HCT116 (cell line): ENCODE data around the gene DCHS2. TPM values are rescaled to one million over a fixed set of nuclear protein-coding genes. Genes with fewer than 3 reads are reported as not detected.

Experiments
- ATAC-seq: fragments of 200-7000 bp; cut with Tn5 transposase; 2 replicates; pipeline ENCODE4 v1.9.1; 2020; ENCODE audit warnings: mild to moderate bottlenecking, moderate library complexity
- BruUV-seq: library from RNA; stranded (reverse); fragments of 400-500 nt; replicated peaks from 2 replicates; lab custom pipeline; 2021; lab: Mats Ljungman, UMichigan
- CTCF ChIA-PET: fragments of 300-600 bp; sonication (Branson Sonifier 250); formaldehyde crosslinking; loops from one replicate; lab custom pipeline; 2021; ENCODE audit warnings: antibody characterized with exemption; lab: Charles Lee
- POLR2A ChIA-PET: fragments of 300-600, 350-600 bp; sonication (Branson Sonifier 250); formaldehyde crosslinking; loops from one replicate; lab custom pipeline; 2021; ENCODE audit warnings: antibody characterized with exemption; lab: Charles Lee
- RAD21 ChIA-PET, 2 experiments: fragments of 300-600 bp; sonication (Branson Sonifier 250); formaldehyde crosslinking; loops; one replicate each; lab custom pipeline; 2023; ENCODE audit warnings: low total read pairs in 2 of 2; ENCODE audit not compliant: uncharacterized antibody in 2 of 2, unreplicated experiment in 2 of 2, low non-redundant PET in 1 of 2; lab: Charles Lee
- DNase-seq: peaks from one replicate; pipeline ENCODE4 v3.0.0-alpha.2; 2010; ENCODE audit warnings: low read depth, low spot score
- H2AFZ ChIP-seq: fragments of 200-600 bp; shearing (Covaris generic), sonication (generic); 2 replicates; pipeline ENCODE4 v1.6.1; 2017; ENCODE audit warnings: low read depth, mixed run types, mixed read lengths, antibody characterized with exemption, low read length; ENCODE audit not compliant: poor library complexity, severe bottlenecking
- H3K27ac ChIP-seq: 2 replicates; pipeline ENCODE4 v1.5.1; 2012; ENCODE audit warnings: low read depth, low read length
- H3K27me3 ChIP-seq: fragments of 200-600 bp; sonication (generic); 2 replicates; pipeline ENCODE4 v1.6.1; 2016; ENCODE audit warnings: mixed run types, low read length, mixed read lengths; ENCODE audit not compliant: insufficient read depth
- H3K36me3 ChIP-seq, 2 experiments: fragments of 200-500 bp in 1 of 2; fragments of 200-600 bp in 1 of 2; sonication (Bioruptor generic) in 1 of 2; sonication (generic) in 1 of 2; 2 replicates each; pipeline versions ENCODE4 v1.5.1 to v1.6.1; 2014 to 2016; ENCODE audit warnings: low read length in 2 of 2, inconsistent platforms in 1 of 2, mixed read lengths in 1 of 2, mixed run types in 1 of 2; ENCODE audit not compliant: insufficient read depth in 2 of 2, control insufficient read depth in 1 of 2
- H3K4me1 ChIP-seq, 2 experiments: fragments of 200-600 bp in 1 of 2; sonication (generic) in 1 of 2; 2 replicates each; pipeline versions ENCODE4 v1.5.1 to v1.6.1; 2012 to 2017; ENCODE audit warnings: low read length in 2 of 2, inconsistent platforms in 1 of 2, mild to moderate bottlenecking in 1 of 2, mixed read lengths in 1 of 2, mixed run types in 1 of 2, moderate library complexity in 1 of 2; ENCODE audit not compliant: insufficient read depth in 2 of 2, control insufficient read depth in 1 of 2
- H3K4me2 ChIP-seq: fragments of 200-600 bp; sonication (generic); 2 replicates; pipeline ENCODE4 v1.6.1; 2017; ENCODE audit warnings: mixed run types, low read length, mixed read lengths
- H3K4me3 ChIP-seq, 2 experiments: fragments of 200-600 bp in 1 of 2; sonication (generic) in 1 of 2; replicated peaks in 1 of 2; 2 replicates each; pipeline ENCODE4 v1.5.1; 2011 to 2016; ENCODE audit warnings: low read length in 2 of 2, control low read depth in 1 of 2, low read depth in 1 of 2, mild to moderate bottlenecking in 1 of 2, mixed read lengths in 1 of 2, mixed run types in 1 of 2
- H3K79me2 ChIP-seq: fragments of 200-600 bp; sonication (generic); 2 replicates; pipeline ENCODE4 v1.6.1; 2017; ENCODE audit warnings: mild to moderate bottlenecking, mixed run types, low read length, moderate library complexity, mixed read lengths; ENCODE audit not compliant: insufficient read depth
- H3K9ac ChIP-seq: fragments of 200-600 bp; sonication (generic); 2 replicates; pipeline ENCODE4 v1.6.1; 2016; ENCODE audit warnings: low read length, mixed read lengths
- H3K9me2 ChIP-seq: fragments of 200-600 bp; sonication (generic), shearing (Covaris generic); 2 replicates; pipeline ENCODE4 v1.6.1; 2017; ENCODE audit warnings: mixed run types, mild to moderate bottlenecking, moderate library complexity; ENCODE audit not compliant: insufficient read depth
- H3K9me3 ChIP-seq, 2 experiments: fragments of 200-500 bp in 1 of 2; fragments of 200-600 bp in 1 of 2; sonication (Bioruptor generic) in 1 of 2; sonication (generic) in 1 of 2; 2 replicates each; pipeline ENCODE4 v1.6.1; 2014 to 2017; ENCODE audit warnings: low read length in 2 of 2, mixed read lengths in 2 of 2, inconsistent platforms in 1 of 2, low read depth in 1 of 2, mild to moderate bottlenecking in 1 of 2, mixed run types in 1 of 2, moderate library complexity in 1 of 2; ENCODE audit not compliant: control insufficient read depth in 1 of 2, insufficient read depth in 1 of 2
- H4K20me1 ChIP-seq: fragments of 200-600 bp; sonication (generic), shearing (Covaris generic); 2 replicates; pipeline ENCODE4 v1.6.1; 2017; ENCODE audit warnings: mixed run types, mild to moderate bottlenecking, moderate library complexity; ENCODE audit not compliant: insufficient read depth
- ATF3 ChIP-seq: IDR thresholded peaks from 2 replicates; pipeline ENCODE4 v1.6.1; 2012
- CEBPB ChIP-seq: IDR thresholded peaks from 2 replicates; pipeline ENCODE4 v1.6.1; 2012; ENCODE audit warnings: low read depth
- EGR1 ChIP-seq: IDR thresholded peaks from 2 replicates; pipeline ENCODE4 v1.6.1; 2012; ENCODE audit warnings: low read depth
- EZH2phosphoT487 ChIP-seq: fragments of 200-600 bp; IDR thresholded peaks from 2 replicates; pipeline ENCODE4 v1.6.1; 2018; ENCODE audit warnings: antibody characterized with exemption, borderline replicate concordance
- RAD21 ChIP-seq: IDR thresholded peaks from 2 replicates; pipeline ENCODE4 v1.6.1; 2012; ENCODE audit warnings: low read depth, mild to moderate bottlenecking
- SIN3A ChIP-seq: IDR thresholded peaks from 2 replicates; pipeline ENCODE4 v1.6.1; 2012; ENCODE audit warnings: low read depth
- SRF ChIP-seq: IDR thresholded peaks from 2 replicates; pipeline ENCODE4 v1.6.1; 2012; ENCODE audit warnings: low read depth
- ZBTB33 ChIP-seq: IDR thresholded peaks from 2 replicates; pipeline ENCODE4 v1.6.1; 2011; ENCODE audit warnings: mild to moderate bottlenecking, low read length, moderate library complexity; ENCODE audit not compliant: insufficient replicate concordance; ENCODE audit errors: extremely low read depth
- ZNF274 ChIP-seq: fragments of 200-500 bp; sonication (Bioruptor generic); IDR thresholded peaks from 2 replicates; pipeline ENCODE4 v1.6.1; 2014; ENCODE audit warnings: mild to moderate bottlenecking, low read depth, low read length, inconsistent platforms
- intact Hi-C: fragments of 100-400 bp; cut with micrococcal nuclease; formaldehyde crosslinking; loops from 2 replicates; pipeline ENCODE4 v1.10.0; 2022
- total RNA-seq: library from RNA; stranded (reverse); gene quantifications from one replicate; pipeline ENCODE4 v1.2.1, GENCODE V29; 2021; ENCODE audit not compliant: unreplicated experiment

The DCHS2 gene
- total RNA-seq, 1 experiment from 2014 or later, result 0.05 TPM

GRCh38 chr4:154407443-154407842 is 84.2 kb downstream of the DCHS2 start:
- H2AFZ ChIP-seq, result no peak overlapping the region
- TF ChIP-seq EGR1, result no peak
- no peak for TF ChIP-seq SIN3A
- TF ChIP-seq CEBPB, result no peak
- TF ChIP-seq RAD21, result no peak
- no peak for TF ChIP-seq ATF3
- TF ChIP-seq EZH2phosphoT487, result no peak
- no peak for TF ChIP-seq ZBTB33
- TF ChIP-seq ZNF274, result no peak
- no peak for TF ChIP-seq SRF
- TF ChIP-seq, all 23 proteins: peak for 0
- no peaks in the 10 kb centered on the region for H3K9me2 ChIP-seq
- intact Hi-C loops, result no loop called here
- DNase-seq (no peak), ATAC-seq (no peak)
- no peak overlapping the region for H3K27ac ChIP-seq
- no peaks in the 10 kb centered on the region for H3K36me3 ChIP-seq
- no peak overlapping the region for H3K4me3 ChIP-seq
- no TSS peak for BruUV-seq
- H3K9me3 ChIP-seq, result no peaks in the 10 kb centered on the region
- no peaks in the 10 kb centered on the region for H3K27me3 ChIP-seq
- no peaks in the 10 kb centered on the region for H4K20me1 ChIP-seq
- ChIA-PET POLR2A (no interaction called here), RAD21 (no interaction called here), CTCF (no interaction called here)
- H3K4me1 ChIP-seq, result no peaks in the 10 kb centered on the region
- no peaks in the 10 kb centered on the region for H3K79me2 ChIP-seq
- no peak overlapping the region for H3K4me2 ChIP-seq
- H3K9ac ChIP-seq, result no peak overlapping the region
